ENCODE data around the gene IFNAR2.
A peak's percentile ranks its signal among the peaks of the same experiment; 100 is the strongest.

DNA sequence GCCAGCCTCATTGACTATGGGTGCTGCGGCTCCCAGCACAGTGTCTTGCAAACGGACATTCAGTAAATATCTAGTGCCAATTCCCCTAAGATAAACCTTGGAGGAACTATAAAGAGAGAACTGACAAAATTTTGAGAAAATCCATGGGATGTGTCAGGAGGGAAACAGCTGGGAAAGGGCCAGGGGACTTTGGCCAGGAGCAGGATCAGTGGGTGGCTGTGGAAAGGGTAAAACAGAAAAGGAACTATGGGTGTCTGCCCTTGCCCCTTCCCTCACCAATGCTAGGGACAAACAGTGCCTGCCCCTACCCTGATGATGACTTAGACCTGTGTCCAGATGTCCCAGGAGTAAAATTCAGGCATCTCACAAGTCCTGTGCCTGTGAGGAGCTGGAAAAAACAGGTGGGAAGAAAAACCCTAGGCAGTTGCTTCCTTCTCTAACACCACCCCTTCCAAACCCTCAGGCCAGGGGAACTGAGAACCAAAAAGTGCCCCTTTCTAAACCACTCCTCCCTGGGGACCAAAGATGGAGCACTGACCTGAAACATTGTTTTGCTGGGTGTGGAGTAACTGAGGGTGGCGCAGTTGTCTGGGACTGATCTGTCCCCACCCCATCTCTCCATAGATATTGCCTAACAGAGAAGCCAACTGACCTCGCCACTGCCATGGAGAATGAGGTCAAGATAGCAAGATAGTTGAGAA lies 22.1 kb upstream of the IFNAR2 start:
- TF ChIP-seq CTCF (conservative IDR thresholded peaks at IDR 0.05; ENCODE audit: low read length) (peak; percentile 39; the same call in 1 of the 2 replicates), EZH2phosphoT487 (IDR thresholded peaks at IDR 0.05; ENCODE audit: borderline replicate concordance, low read depth, low read length) (no peak)

All from OCI-LY7 (cell line).